GM10266 (cell line): Measurements from ENCODE around the gene SETD1A.

ENCODE experiments used
- DNase-seq: peaks from one replicate; pipeline ENCODE4 v3.0.0; 2012; ENCODE audit errors: extremely low spot score
- TF ChIP-seq, protein P1 (sequence below): IDR thresholded peaks from 2 replicates; pipeline ENCODE4 v1.5.1; 2012; ENCODE audit warnings: mild to moderate bottlenecking, low read depth; ENCODE audit not compliant: control insufficient read depth, insufficient read depth; ENCODE audit errors: missing control alignments

Gene SETD1A

DNA sequence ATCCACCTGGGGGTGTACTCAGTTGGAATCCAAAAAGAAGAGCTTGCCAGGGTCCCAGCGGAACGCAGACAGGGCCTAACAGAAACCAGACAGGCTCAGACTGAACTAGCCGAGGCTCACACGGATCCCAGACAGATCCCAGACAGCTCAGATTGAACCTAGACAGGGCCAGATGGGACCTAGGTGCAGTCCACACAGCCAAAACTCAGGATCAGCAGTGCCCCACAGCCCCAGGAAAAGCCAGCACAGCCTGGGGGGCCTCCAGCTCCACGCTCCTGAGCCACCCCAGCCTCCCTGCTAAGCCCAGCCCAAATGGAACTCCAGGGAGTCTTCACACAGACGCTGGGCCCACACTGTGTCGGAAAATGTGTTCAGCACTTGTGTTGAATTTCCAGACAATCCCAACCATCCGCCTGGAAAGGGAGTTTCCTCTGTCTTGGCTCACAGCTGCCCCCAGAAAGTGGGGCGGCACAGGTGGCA lies 45.3 kb downstream of the SETD1A start:
- TF ChIP-seq, protein P1, sequence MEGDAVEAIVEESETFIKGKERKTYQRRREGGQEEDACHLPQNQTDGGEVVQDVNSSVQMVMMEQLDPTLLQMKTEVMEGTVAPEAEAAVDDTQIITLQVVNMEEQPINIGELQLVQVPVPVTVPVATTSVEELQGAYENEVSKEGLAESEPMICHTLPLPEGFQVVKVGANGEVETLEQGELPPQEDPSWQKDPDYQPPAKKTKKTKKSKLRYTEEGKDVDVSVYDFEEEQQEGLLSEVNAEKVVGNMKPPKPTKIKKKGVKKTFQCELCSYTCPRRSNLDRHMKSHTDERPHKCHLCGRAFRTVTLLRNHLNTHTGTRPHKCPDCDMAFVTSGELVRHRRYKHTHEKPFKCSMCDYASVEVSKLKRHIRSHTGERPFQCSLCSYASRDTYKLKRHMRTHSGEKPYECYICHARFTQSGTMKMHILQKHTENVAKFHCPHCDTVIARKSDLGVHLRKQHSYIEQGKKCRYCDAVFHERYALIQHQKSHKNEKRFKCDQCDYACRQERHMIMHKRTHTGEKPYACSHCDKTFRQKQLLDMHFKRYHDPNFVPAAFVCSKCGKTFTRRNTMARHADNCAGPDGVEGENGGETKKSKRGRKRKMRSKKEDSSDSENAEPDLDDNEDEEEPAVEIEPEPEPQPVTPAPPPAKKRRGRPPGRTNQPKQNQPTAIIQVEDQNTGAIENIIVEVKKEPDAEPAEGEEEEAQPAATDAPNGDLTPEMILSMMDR, result no peak
- DNase-seq, result no peak

DNA sequence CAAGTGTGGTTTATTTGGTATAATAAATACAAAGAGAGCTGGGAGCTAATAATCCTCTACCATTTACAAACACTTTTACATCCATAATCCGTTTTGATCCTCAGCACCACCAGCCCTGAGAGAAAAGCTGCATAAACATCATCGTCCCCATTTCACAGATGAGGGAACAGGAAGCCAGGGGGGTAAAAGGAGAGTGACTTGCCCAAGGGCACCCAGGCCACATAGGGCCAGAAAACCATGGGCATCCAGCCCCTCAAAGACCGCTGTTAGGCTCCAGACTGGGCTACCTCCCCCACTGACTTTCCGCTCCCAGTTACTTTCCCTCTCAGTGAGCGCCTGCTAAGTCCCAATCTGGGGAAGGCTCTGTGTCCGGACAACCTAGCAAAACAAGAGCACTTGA lies 46.2 kb downstream of the SETD1A start:
- TF ChIP-seq, protein P1, result no peak
- DNase-seq, result no peak

DNA sequence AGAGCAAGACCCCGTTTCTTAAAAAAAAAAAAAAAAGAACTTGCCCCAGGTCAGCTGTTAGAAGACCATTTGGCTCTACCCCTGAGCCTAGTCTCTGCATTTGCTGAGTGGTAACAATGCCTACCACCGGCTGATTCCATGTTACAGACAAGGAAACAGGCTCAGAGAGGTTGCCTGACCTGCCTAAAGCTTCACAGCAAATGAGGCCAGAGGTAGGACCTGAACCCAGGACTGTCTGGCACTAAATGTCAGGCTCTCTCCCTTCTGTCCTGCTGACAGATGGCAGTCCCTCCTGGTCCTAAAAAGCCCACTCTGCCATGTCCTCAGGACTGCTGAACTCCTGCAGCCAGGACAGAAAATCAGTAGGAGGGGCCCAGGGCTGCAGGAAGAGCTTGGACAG lies 47.1 kb downstream of the SETD1A start:
- TF ChIP-seq, protein P1, result no peak
- no peak for DNase-seq

DNA sequence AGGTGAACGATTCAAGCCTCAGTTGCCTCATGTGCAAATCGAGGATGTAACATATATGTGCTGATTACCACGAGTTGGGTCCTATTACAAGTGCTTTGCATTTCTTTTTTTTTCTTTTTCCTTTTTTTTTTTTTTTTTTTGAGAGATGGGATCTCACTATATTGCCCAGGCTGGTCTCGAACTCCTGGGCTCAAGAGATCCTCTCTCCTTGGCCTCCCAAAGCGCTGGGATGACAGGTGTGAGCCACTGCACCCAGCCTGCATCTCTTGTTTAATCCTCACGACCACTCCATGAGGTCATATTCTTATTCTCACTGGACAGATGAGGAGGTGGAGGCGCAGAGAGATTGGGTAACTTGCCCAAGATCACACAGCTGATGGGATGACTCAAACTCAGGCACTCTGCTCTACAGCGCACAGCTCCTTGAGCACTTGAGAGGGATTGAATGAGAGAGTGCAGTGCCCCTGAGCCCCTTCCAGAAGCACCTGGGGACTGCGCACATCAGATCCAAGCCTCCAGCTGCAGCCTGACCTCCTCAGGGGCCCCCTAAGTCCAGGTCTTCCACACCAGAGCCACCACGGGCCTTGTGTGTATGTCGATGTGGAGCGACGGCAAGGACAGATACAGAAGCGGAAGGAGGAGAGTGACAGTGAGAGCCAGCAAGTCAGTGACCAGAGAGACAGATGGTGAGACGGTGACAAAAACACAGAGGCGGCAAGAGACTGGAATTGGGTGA lies 48.0 kb downstream of the SETD1A start:
- TF ChIP-seq, protein P1, result no peak
- no peak for DNase-seq

DNA sequence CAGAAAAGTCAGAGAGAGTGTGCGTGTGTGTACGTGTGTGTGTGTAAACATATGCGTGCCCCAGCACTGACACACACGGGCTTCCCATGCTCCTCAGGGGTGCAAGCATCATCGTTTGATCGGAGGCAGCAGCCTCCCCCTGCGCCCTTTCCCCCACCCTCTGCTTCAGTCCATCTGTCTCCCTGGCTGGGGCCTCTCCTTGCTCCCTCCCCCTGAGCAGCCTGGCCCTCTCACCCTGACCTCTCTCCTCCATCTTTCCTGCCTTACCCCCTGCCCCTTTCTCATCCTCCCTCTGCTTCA lies 48.5 kb downstream of the SETD1A start:
- TF ChIP-seq, protein P1, result no peak
- no peak for DNase-seq

DNA sequence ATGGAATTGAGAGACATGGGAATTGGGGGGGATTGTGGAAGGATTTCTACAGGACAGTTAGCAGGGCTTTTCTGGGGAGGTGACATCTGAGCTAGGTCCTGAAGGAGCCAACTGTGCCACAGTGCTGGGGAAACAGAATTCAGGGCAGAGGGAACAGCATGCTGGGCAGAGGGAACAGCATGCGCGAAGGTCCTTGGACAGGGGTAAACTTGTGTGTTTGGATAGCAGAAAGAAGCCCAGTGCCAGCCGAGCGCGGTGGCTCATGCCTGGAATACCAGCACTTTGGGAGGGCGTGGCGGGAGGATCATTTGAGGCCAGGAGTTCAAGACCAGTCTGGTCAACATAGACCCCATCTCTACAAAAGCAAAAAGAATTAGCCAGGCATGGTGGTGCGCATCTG lies 49.0 kb downstream of the SETD1A start:
- no peak for DNase-seq
- TF ChIP-seq, protein P1, result no peak

DNA sequence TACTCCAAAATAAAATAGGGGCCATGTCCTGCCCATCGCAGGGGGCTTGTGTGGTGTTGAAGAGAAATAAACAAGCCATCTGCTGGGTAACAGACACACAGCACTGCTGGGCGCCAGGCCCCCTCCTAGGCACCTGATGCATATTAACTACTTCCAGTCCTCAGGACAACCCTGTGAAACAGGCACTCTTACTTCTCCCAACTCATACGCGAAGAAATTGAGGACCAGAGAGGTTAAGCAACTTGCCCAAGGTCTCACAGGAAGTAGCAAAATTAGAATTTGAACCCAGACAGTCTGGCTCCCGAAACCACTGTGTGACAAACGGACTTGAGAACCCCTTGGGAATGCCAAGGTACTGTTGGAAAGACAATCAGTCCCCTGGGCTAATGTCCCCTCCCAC lies 50.1 kb downstream of the SETD1A start:
- no peak for DNase-seq
- TF ChIP-seq, protein P1, result no peak
